Activated CD4-positive, alpha-beta T cell treated with anti-CD3 and anti-CD28 coated beads, Interleukin-2, amount 10 ng/mL, durations not matched to agents 24 days and 14 days (primary cell): ENCODE measurements around the gene EHMT1. TPM values are rescaled to one million over a fixed set of nuclear protein-coding genes. Genes with fewer than 3 reads are reported as not detected.
A peak's percentile ranks its signal among the peaks of the same experiment; 100 is the strongest.

Experiments used
- DNase-seq: peaks from one replicate; pipeline ENCODE4 v3.0.0; 2022
- H3K27ac Mint-ChIP-seq: one replicate; pipeline ENCODE4 v1.8.0; 2022; ENCODE audit warnings: mild to moderate bottlenecking, mixed read lengths
- H3K27me3 Mint-ChIP-seq: one replicate; pipeline ENCODE4 v1.8.0; 2022; ENCODE audit warnings: mixed read lengths
- H3K36me3 Mint-ChIP-seq: one replicate; pipeline ENCODE4 v1.8.0; 2022; ENCODE audit warnings: low read depth, mild to moderate bottlenecking, mixed read lengths
- H3K4me1 Mint-ChIP-seq: one replicate; pipeline ENCODE4 v1.8.0; 2021; ENCODE audit warnings: mixed read lengths
- H3K4me3 Mint-ChIP-seq: one replicate; pipeline ENCODE4 v1.8.0; 2022; ENCODE audit warnings: mild to moderate bottlenecking, moderate library complexity, mixed read lengths
- H3K9me3 Mint-ChIP-seq: one replicate; pipeline ENCODE4 v1.8.0; 2021; ENCODE audit warnings: mixed read lengths
- intact Hi-C: fragments of 100-400 bp; cut with micrococcal nuclease; formaldehyde crosslinking; loops from one replicate; pipeline ENCODE4 v1.15.1; 2023
- total RNA-seq: library from RNA; stranded (reverse); gene quantifications from 2 replicates; pipeline ENCODE4 v1.2.3, GENCODE V29; 2022

The EHMT1 gene
- total RNA-seq, 1 donor from 2014 or later: 99.4 TPM

- Mint-ChIP-seq H3K4me1 (no peaks in the 10 kb centered on the region), H3K27ac (no peak overlapping the region), H3K9me3 (no peaks in the 10 kb centered on the region), H3K4me3 (no peak overlapping the region), H3K36me3 (peaks cover 18% of the 10 kb centered on the region), H3K27me3 (no peaks in the 10 kb centered on the region)
- intact Hi-C loops: no loop called here
- no peak for DNase-seq
Measured at GRCh38 chr9:137833721-137834613, 215.2 kb downstream of the EHMT1 start.

DNA sequence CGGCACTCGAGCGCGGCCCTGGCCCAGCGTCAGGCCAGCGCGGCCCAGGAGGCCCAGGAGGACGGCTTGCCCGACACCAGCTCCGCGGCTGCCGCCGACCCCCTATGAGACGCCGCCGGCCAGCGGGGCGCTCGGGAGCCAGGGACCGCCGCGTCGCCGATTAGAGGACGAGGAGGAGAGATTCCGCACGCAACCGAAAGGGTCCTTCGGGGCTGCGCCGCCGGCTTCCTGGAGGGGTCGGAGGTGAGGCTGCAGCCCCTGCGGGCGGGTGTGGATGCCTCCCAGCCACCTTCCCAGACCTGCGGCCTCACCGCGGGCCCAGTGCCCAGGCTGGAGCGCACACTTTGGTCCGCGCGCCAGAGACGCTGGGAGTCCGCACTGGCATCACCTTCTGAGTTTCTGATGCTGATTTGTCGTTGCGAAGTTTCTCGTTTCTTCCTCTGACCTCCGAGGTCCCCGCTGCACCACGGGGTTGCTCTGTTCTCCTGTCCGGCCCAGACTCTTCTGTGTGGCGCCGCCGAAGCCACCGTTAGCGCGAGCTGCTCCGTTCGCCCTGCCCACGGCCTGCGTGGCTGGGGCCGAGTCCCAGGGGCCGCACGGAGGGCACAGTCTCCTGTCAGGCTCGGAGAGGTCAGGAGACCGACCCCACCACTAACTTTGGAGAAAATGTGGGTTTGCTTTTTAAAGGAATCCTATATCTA, 216.2 kb downstream of the EHMT1 start:
- no peak overlapping the region for H3K4me3 Mint-ChIP-seq
- H3K4me1 Mint-ChIP-seq: no peaks in the 10 kb centered on the region
- no peaks in the 10 kb centered on the region for H3K9me3 Mint-ChIP-seq
- no peak overlapping the region for H3K27ac Mint-ChIP-seq
- H3K27me3 Mint-ChIP-seq: no peaks in the 10 kb centered on the region
- intact Hi-C loops: no loop called here
- H3K36me3 Mint-ChIP-seq: peaks cover 16% of the 10 kb centered on the region
- no peak for DNase-seq

- Mint-ChIP-seq H3K4me1 (no peaks in the 10 kb centered on the region), H3K9me3 (no peaks in the 10 kb centered on the region), H3K36me3 (peaks cover 14% of the 10 kb centered on the region), H3K27me3 (no peaks in the 10 kb centered on the region), H3K27ac (no peak overlapping the region), H3K4me3 (no peak overlapping the region)
- intact Hi-C loops: no loop called here
- peak; percentile 50 for DNase-seq
Measured at GRCh38 chr9:137836151-137836830, 217.5 kb downstream of the EHMT1 start.

DNA sequence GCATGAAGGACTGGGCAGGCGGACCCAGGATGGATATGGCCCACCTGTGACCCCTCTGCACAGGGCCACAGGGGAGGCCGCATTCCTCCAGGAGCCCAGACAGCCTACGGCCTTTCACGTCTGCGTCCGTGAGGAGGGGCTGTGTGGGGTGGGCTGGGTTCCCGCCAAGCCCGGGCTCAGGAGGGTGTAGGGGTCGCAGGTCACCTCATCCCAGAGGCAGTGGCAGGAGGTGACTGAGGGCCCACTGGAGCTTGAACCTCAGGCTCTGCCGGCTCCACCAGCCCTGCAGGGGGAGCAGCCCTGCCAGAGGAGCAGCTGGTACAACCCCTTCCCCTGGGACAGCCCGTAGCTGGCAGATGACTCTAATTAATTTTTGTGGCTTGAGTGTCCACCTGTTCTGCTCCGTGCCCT, 218.0 kb downstream of the EHMT1 start:
- no peak for DNase-seq
- intact Hi-C loops: no loop called here
- Mint-ChIP-seq H3K36me3 (peaks cover 11% of the 10 kb centered on the region), H3K9me3 (no peaks in the 10 kb centered on the region), H3K4me1 (no peaks in the 10 kb centered on the region), H3K27me3 (no peaks in the 10 kb centered on the region), H3K4me3 (no peak overlapping the region), H3K27ac (no peak overlapping the region)

- intact Hi-C loops: no loop called here
- no peak for DNase-seq
- Mint-ChIP-seq H3K4me1 (no peaks in the 10 kb centered on the region), H3K27ac (no peak overlapping the region), H3K27me3 (no peaks in the 10 kb centered on the region), H3K36me3 (peaks cover 10% of the 10 kb centered on the region), H3K4me3 (no peak overlapping the region), H3K9me3 (no peaks in the 10 kb centered on the region)
Measured at GRCh38 chr9:137837345-137838278, 218.8 kb downstream of the EHMT1 start.

DNA sequence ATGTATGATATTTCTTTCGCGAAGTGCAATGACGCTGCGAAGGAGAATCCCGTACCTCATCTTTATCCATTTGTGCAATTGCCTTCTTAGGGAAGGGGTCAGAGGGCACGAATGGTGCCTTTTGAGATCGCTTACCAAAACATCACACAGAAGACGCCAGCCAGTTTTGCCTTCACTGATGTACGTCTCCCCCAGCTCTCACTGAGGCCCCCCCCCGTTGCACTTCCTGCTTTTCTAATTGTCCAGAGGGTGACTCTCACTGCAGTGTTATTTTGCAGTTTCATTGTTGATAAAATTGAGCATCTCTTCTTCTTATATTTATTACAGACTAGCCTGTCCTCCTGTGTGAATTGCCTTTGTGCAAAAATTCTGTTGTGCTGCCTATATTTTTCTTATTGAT, 219.8 kb downstream of the EHMT1 start:
- H3K9me3 Mint-ChIP-seq: no peaks in the 10 kb centered on the region
- H3K27me3 Mint-ChIP-seq: no peaks in the 10 kb centered on the region
- no peak overlapping the region for H3K27ac Mint-ChIP-seq
- H3K4me3 Mint-ChIP-seq: no peak overlapping the region
- intact Hi-C loops: no loop called here
- H3K36me3 Mint-ChIP-seq: peaks cover 9% of the 10 kb centered on the region
- H3K4me1 Mint-ChIP-seq: no peaks in the 10 kb centered on the region
- DNase-seq: no peak

GRCh38 chr9:137843355-137843754, 224.6 kb downstream of the EHMT1 start:
- intact Hi-C loops: no loop called here
- H3K36me3 Mint-ChIP-seq: no peaks in the 10 kb centered on the region

GRCh38 chr9:137851516-137852267, 232.9 kb downstream of the EHMT1 start:
- H3K9me3 Mint-ChIP-seq: peaks cover 13% of the 10 kb centered on the region
- H3K27ac Mint-ChIP-seq: no peak overlapping the region
- no peak overlapping the region for H3K4me3 Mint-ChIP-seq
- no peaks in the 10 kb centered on the region for H3K36me3 Mint-ChIP-seq
- H3K27me3 Mint-ChIP-seq: peaks cover 2% of the 10 kb centered on the region
- no peak for DNase-seq
- intact Hi-C loops: no loop called here
- H3K4me1 Mint-ChIP-seq: no peaks in the 10 kb centered on the region

More at GRCh38 chr9:137843355-137843754, 224.6 kb downstream of the EHMT1 start:
- no peaks in the 10 kb centered on the region for H3K9me3 Mint-ChIP-seq
- no peaks in the 10 kb centered on the region for H3K27me3 Mint-ChIP-seq
- no peak for DNase-seq
- H3K4me1 Mint-ChIP-seq: no peaks in the 10 kb centered on the region
- H3K4me3 Mint-ChIP-seq: no peak overlapping the region
- H3K27ac Mint-ChIP-seq: no peak overlapping the region

DNA sequence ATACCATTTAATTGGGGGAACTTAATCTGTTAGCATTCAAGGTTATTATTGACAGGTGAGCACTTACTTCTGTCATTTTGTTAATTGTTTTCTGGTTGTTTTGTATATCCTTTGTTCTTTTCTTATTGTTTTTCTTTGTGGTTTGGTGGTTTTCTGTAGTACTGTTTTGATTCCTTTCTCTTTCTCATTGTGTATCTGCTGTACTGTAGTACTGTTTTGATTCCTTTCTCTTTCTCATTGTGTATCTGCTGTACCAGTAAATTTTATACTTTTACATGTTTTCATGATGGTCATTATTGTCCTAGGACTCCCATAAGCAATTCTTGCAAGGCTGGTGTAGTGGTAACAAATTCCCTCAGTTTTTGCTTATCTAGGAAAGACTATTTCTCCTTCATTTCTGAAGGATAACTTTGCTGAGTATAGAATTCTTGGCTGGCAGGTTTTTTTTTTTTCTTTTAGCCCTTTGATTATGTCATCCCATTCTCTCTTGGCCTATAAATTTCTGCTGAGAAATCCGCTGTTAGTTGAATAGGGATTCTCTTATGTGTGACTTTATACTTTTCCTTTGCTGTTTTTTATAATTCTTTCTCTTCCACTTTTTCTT, 234.7 kb downstream of the EHMT1 start:
- Mint-ChIP-seq H3K9me3 (peaks cover 13% of the 10 kb centered on the region), H3K36me3 (no peaks in the 10 kb centered on the region), H3K4me3 (no peak overlapping the region), H3K4me1 (no peaks in the 10 kb centered on the region), H3K27ac (no peak overlapping the region), H3K27me3 (peaks cover 2% of the 10 kb centered on the region)
- DNase-seq: no peak
- intact Hi-C loops: no loop called here

DNA sequence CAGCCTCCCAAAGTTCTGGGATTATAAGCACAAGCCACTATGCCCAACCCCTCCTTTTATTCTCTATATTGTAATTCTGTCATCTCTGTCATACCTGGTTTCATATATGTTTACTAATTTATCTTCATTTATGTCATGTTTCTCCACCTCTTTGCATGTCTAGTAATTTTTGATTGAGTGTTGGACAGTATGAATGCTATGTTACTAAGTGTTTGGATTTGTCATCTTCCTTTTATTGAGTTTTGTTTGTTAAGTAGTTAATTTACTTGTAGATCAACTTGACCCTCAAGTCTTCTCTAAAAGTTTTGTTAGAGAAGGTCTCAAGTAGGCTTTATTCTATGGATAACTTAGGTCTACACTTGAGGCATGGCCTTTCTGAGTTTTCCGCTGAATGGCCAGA, 241.6 kb downstream of the EHMT1 start:
- Mint-ChIP-seq H3K9me3 (peaks cover 23% of the 10 kb centered on the region), H3K4me3 (no peak overlapping the region), H3K4me1 (no peaks in the 10 kb centered on the region), H3K27ac (no peak overlapping the region), H3K36me3 (no peaks in the 10 kb centered on the region), H3K27me3 (no peaks in the 10 kb centered on the region)
- DNase-seq: no peak
- intact Hi-C loops: no loop called here

- DNase-seq: no peak
- no peaks in the 10 kb centered on the region for H3K36me3 Mint-ChIP-seq
- no peak overlapping the region for H3K27ac Mint-ChIP-seq
- intact Hi-C loops: no loop called here
- no peaks in the 10 kb centered on the region for H3K4me1 Mint-ChIP-seq
- H3K4me3 Mint-ChIP-seq: no peak overlapping the region
- H3K27me3 Mint-ChIP-seq: no peaks in the 10 kb centered on the region
- H3K9me3 Mint-ChIP-seq: peaks cover 9% of the 10 kb centered on the region
Measured at GRCh38 chr9:137865581-137866145, 246.9 kb downstream of the EHMT1 start.
